Dermis microvascular lymphatic vessel endothelial cell (primary cell): ENCODE data around the gene IGLON5. TPM values are rescaled to one million over a fixed set of nuclear protein-coding genes. Genes with fewer than 3 reads are reported as not detected.

Experiments
- DNase-seq, 2 donors: peaks; one replicate each; pipeline versions ENCODE4 v3.0.0 to v3.0.0-alpha.2; 2010; ENCODE audit warnings: low read depth in 2 of 2
- total RNA-seq: library from RNA; depleted of rRNA; stranded (reverse); fragments of >200 nt; gene quantifications from 2 replicates; pipeline ENCODE4 v1.2.1, GENCODE V29; 2014

The IGLON5 gene
- not detected in 2 replicates for total RNA-seq

DNA sequence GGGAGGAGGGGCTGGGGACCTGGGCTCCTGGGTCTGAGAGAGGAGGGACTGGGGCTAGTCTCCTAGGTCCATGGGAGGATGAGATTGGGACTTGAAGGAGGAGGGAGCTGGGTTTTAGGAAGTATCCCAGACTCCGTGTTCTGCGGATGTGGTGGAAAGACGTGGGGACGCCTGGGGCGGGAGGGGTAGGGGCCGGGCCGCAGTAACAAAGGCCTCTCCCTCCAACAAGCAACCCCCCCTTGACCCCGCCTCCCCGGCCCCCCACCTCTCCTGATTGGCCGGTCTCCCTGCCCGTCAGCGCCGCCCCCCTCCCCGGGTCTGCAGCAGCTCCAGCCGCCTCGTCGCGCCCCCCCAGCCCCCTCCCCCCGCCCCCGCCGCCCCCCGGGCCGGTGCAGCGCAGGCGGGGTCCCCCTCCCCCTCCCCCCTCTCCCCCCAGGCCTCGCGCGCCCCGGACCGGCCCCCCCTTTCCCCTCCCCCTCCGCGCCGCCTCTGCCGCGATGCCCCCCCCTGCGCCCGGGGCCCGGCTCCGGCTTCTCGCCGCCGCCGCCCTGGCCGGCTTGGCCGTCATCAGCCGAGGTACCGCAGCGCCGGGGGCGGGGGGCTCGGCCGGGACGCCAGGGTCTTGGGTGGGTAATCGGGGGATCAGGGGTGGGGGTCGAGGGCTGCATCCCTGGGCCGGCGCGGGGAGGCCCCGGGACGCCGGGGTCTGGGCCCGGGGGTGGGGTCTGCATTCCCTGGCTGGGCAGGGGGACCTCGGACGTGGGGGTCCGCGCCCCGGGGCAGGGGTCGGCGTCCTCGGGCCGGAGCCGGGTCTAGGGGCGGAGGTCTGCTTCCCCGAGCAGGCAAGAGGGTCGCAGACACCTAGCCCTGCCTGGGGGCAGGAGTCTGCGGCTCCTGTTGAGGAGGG lies at the start of gene IGLON5:
Gene IGLON5, plus strand, starts transcription at position 294 of the 907 bp plus-strand sequence. Its CDS starts 204 bp downstream, at position 498.
- DNase-seq: no peak

- no peak for DNase-seq
These were observed 47.6 kb upstream of the IGLON5 start for GRCh38 chr19:51263808-51264207.

DNA sequence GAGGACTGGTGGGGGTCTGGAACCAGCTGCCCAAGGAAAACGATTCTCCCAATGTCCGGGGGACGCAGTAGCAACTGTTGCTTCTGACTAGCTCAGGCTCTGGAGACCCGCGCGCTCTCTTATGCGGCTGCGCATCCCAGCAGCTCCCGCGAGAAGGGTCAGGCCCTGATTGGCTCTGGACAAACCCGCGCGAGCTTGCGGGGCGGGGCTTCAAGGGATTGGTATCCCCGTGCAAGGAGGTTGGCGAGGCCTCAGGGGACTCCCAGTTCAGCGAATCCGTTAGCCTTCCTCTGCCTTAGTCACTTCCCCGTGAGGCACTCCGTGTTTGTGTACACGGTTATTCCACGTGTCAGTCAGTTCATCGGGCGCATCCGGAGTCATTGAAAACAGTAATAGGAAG lies 40.4 kb upstream of the IGLON5 start:
- peak in 1 of 2 donors; percentile 26 for DNase-seq

- no peak for DNase-seq
These were observed 39.1 kb upstream of the IGLON5 start for GRCh38 chr19:51272183-51272810.

DNA sequence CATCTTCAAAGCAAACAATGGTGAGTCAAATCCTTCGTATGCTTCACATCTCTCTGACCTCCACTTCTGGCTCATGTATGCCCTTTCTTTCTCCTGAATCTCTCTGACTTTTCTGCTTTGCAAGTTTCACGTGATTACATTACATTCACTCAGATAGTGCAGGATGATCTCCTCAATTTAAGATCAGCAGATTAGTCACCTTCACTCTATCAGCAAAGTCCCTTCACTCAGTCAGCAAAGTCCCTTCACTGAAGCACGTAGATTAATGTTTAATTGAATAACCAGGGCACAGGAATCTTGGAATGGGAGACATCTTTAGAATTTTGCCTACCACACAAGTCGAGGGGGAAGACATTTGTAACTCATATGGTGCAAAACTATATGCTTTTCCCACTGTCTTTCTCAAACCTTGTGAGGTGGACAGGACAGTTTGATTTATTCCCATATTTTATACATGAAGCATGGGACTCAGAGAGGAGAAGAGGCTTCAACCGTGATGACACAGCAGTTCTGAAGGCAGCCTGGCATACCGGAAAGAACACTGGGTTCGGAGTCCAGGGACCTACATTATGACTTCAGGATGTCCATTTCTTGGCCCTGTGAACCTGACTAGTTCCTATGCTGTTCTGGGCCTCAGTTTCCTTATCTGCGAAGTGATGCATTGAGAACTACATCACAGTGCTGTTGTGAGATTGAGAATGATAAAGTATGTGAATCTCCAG lies 37.2 kb upstream of the IGLON5 start:
- DNase-seq: no peak

GRCh38 chr19:51277112-51277511 lies 34.3 kb upstream of the IGLON5 start:
- no peak for DNase-seq

DNA sequence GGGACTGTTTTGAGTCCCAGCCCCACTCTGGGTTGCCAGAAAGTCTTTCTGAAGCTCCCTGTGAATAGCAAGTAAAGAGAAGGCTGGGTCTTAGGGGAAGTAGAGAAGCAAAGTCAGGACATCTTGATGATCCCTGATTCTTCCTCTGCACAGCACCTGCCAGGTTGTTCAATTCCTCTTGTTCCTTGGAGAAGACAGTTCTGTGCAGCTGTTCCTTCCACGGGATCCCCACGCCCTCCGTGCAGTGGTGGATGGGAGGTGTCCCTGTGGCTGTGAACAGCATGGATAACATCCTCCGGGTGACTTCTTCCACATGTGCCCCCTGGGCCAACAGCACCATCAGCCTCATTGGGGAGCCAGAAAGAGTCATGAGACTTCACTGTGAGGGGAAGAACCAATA lies 29.1 kb upstream of the IGLON5 start:
- no peak for DNase-seq

- no peak for DNase-seq
These were observed 25.8 kb upstream of the IGLON5 start for GRCh38 chr19:51285682-51286081.

DNA sequence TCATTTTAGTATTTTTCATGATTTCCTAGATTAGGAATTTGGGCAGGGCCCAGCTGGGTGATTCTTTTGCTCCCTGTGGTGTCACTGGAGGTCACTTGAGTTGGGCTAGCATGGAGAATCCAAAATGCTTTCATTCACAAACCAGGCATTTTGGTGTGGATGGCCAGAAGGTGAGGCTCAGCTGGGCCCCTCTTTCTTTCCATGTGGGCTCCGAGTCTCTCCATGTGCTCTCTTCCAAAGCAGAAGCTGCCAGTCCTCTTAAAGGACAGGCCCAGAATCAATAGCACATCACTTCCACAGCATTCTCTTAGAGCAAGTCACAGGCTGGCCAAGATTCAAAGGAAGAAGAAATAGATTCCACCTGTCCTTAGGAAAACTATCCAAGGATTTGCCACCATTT lies 21.8 kb upstream of the IGLON5 start:
- no peak for DNase-seq

DNA sequence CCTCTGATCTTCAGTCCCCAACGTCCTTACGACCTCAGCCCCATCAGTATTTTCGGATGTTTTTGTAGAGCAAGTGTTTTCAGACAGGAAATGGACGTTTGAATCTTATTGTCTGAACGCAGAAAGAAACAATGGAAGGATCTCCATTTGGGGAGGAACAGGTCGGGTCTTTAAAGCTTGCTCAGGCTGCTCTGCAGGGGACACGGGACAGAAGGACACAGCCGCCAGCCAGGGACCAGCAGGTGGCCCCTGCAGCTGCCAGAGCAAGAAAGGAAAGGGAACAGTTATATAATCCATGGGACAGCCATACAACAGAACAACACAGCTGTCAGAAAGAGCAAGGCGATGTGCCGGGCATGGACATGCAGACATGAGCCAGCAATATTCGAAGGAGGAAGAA lies 18.5 kb upstream of the IGLON5 start:
- no peak for DNase-seq

DNA sequence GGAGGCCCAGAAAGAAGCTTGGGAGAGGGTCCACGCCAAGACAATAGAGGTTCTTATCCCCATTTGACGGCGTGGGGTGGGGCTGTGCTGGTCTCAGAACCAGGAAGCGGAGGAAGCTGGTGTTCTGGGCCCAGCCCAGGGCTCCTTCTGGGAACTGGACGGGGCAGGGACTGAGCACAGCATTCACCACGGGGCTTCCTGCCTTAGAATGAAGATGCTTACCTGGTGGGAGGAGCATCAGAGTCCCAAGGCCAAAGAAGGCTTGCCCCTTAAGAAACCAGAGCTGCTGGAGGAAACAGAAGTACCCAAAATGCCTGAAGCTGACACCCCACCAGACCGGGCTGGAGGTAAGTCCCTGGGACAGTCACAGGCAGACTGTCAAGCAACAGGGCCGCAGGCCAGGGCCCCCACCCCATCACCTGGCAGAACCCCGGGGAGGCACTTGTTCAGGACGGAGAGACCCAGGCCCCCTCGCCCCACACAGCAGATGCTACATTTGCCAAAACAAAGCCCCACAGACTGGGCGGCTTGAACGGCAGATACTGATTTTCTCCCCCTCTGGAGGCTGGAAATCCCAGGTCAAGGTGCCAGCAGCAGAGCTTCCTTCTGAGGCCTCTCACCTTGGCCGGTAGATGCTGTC lies 17.8 kb upstream of the IGLON5 start:
- DNase-seq: no peak

GRCh38 chr19:51294211-51294976 lies 17.1 kb upstream of the IGLON5 start:
- no peak for DNase-seq

- no peak for DNase-seq
These were observed 16.5 kb upstream of the IGLON5 start for GRCh38 chr19:51294977-51295375.

DNA sequence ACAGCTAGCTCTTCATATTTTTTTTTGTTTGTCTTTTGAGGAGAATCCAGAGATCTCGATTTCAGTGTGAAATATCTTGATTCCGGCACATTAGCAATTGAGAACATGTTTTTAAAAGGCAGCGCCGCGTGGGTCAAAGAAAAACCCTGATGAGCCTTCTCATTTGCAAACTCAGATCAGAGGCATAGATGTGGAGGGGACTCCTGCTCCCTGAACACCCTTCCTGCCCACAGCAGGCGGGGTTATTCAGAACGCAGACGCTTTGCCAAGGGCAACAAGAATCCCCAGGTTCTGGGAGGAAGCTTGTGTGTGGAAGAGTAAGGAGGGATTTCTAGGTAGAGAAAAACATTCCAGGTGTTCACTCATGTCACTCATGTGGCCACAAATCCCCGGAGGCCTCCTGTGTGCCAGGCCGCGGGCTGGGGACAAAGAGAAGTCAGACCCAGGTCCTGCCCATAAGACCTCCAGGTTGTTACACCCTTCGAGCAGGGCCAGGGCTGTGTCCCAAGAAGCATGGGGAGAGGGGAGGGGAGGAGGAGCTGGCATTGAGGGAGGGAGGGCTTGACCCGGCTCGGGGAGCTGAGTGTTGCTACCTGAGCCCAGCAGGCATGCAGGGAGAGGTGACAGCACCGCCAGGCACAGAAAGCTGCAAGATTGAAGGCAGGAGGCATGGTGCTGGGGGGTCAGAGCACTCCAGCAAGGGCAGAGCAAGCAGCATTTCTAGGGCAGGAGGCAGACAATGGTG lies 15.9 kb upstream of the IGLON5 start:
- no peak for DNase-seq

DNA sequence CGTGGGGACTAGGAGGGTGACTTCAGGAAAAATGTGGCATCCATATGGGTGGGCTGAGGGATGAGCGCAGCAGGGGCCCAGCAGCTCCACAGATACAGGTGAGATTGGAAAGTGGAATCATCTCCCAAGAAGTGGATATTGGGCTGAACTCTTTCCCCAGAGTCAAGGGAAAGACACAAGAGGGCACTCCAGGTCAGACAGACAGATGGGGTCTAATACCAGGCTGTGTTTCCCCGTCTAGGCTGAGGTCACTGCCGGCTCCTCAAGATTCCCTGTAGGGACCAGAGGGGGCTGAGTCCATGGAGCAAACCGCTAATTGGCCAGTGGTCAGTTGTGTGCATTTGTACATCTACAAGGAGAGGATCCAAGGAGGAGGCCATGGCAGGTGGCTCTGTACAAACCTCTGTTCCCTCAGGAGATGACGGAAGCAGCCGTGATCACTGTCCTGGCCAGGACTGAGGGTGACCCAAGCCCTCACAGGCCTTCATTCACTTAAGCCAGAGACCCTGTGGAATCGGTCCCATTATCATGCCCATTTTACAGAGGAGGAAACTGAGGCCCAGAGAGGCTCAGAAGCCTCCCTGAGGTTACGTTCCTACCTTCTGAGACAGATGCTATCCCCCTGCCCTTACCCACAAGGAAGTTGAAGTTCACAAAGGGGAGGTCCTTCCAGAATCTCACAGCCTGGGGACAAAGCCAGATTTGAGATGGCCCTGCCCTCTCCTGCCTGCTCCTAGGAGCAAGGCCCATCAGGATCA lies 14.9 kb upstream of the IGLON5 start:
- DNase-seq: no peak

- no peak for DNase-seq
These were observed 14.0 kb upstream of the IGLON5 start for GRCh38 chr19:51297406-51297805.

DNA sequence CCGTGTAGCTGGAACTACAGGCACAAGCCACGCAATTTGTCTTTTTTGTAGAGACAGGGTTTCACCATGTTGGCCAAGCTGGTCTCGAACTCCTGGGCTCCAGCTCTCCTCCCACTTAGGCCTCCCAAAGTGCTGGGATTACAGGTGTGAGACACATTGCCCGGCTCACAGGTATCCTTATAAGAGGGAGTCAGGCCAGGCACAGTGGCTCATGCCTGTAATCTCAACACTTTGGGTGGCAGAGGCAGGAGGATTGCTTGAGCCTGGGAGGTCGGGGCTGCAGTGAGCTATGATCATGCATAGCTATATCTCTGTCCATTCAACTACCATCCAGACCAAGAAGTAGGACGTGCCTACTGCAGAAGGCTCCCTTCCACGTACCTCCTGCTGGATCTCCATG lies 10.2 kb upstream of the IGLON5 start:
- no peak for DNase-seq

DNA sequence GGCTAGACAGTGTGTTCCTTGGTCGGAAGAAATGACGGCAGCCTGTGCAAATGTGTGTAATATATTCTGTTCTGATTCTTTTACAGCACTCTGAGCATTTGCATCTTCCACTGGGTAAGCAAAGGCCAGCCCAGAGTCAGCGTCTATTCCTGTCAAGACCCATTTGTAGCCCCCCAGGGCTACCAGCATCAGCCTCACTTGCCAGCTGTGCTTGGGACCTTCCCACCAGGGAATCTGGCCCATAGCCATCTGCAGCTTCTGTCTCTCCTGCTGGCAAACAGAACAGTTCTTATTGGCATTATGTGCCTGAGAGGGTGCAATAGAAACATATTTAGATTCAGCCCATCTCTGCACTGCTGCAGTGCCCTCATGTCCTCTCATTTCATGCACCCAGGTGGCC lies 6.0 kb upstream of the IGLON5 start:
- no peak for DNase-seq

DNA sequence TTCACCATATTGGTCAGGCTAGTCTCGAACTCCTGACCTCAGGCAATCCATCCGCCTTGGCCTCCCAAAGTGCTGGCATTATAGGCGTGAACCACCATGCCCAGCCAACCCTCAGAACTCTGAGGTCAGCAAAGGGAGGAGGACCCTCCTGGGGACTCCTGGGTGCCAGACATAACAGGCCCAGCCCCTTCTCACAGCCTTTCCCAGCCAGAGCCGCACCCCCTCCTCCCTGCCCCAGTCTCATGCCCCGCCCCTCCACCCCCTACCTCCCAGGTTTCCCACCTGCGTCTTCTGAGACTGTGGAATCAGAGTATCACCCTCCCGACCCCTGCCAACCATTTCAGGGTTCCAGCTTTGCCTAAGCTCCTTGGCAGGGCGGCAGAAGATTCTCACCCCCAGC lies 5.2 kb downstream of the IGLON5 start:
- no peak for DNase-seq

DNA sequence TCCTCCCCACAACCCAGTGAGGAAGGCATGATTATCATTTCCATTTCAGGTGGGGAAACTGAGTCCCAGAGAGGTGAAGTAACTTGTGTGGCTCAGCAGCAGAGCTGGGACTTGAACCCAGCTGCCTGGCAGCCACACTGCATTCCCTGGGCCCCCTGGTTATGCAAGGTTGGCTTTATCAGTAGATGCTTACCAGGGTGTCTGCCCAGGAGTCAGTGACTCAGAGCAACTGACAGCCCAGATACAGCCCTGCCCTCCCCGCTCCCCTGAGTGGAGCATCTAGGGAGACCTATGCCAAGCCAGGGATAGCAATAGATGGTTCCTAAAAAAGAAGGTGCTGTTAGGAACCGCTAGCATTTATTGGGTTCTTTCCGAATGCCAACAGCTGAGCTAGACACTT lies 5.9 kb downstream of the IGLON5 start:
- DNase-seq: no peak
